Measurements from ENCODE around the gene CIP2A. TPM values are rescaled to one million over a fixed set of nuclear protein-coding genes. Genes with fewer than 3 reads are reported as not detected.
A peak's percentile ranks its signal among the peaks of the same experiment; 100 is the strongest.
"Not testable (repeated sequence)": the region's sequence is repeated elsewhere in the genome, so short reads cannot be mapped to it uniquely, and the experiment has no call there.

The CIP2A gene
- 1 to 10 TPM; 1.7 to 6.3 (median 5.1) TPM for total RNA-seq
- polyA plus RNA-seq: 1 to 10 TPM; 1.9 to 3.0 TPM
- long read RNA-seq, donor 1, partial matches to known transcripts: 26 of 32 reads
- long read RNA-seq, donor 1, other reads (novel, unspliced or antisense): 5 of 32 reads
- long read RNA-seq, donor 2, full-length matches to known transcripts: 1 of 144 reads
- long read RNA-seq, donor 2, partial matches to known transcripts: 92 of 144 reads
- long read RNA-seq, donor 2, other reads (novel, unspliced or antisense): 51 of 144 reads
- long read RNA-seq, donor 3: 0 reads

GRCh38 chr3:108589081-108589997 is at the start of gene CIP2A, which contains the start of gene DZIP3:
TSS of gene CIP2A (minus strand) at chr3:108589438. CDS start at chr3:108589375, 63 bp downstream.
TSS of gene DZIP3 (plus strand) at chr3:108589722. CDS start at chr3:108605407, 15,685 bp downstream.
- H3K4me1 ChIP-seq (ENCODE audit: insufficient read depth): peaks cover 1% of the 10 kb centered on the region
- no peaks in the 10 kb centered on the region for H3K9me3 ChIP-seq
- WGBS, 3 donors: 0 to 2% (median 1%) methylated on average over 55 to 59 of the region's 59 CpGs
- peak; percentile 86 to 93 (median 90) for DNase-seq
- intact Hi-C loops (cut with DNase I): no loop called here
- TF ChIP-seq CTCF (IDR thresholded peaks at IDR 0.05): no peak
- TF ChIP-seq POLR2A (IDR thresholded peaks at IDR 0.05): peak; percentile 55
- no peak for TF ChIP-seq EP300 (IDR thresholded peaks at IDR 0.05)
- H3K36me3 ChIP-seq: no peaks in the 10 kb centered on the region
- peak within 1 kb of the TSS; percentile 83 for H3K4me3 ChIP-seq
- H3K27me3 ChIP-seq: no peaks in the 10 kb centered on the region
- H3K27ac ChIP-seq: peak within 1 kb of the TSS; percentile 86 to 93

GRCh38 chr3:108629974-108630373 is 40.7 kb upstream of the CIP2A start:
- intact Hi-C loops (cut with DNase I): no loop called here
- Histone ChIP-seq H3K4me1 (ENCODE audit: insufficient read depth) (no peaks in the 10 kb centered on the region), H3K9me3 (no peaks in the 10 kb centered on the region), H3K4me3 (no peak overlapping the region), H3K36me3 (no peaks in the 10 kb centered on the region), H3K27me3 (no peaks in the 10 kb centered on the region), H3K27ac (no peak overlapping the region)
- WGBS, 3 donors: 91 to 98% (median 95%) methylated on average over 1 of the region's 1 CpG
- DNase-seq: no peak
- no peak for TF ChIP-seq CTCF (IDR thresholded peaks at IDR 0.05)
- no peak for TF ChIP-seq EP300 (IDR thresholded peaks at IDR 0.05)
- TF ChIP-seq POLR2A (IDR thresholded peaks at IDR 0.05): no peak

- intact Hi-C loops (cut with DNase I): no loop called here
- no peak for DNase-seq
- no peak overlapping the region for H3K27ac ChIP-seq
- H3K36me3 ChIP-seq: no peaks in the 10 kb centered on the region
- no peaks in the 10 kb centered on the region for H3K4me1 ChIP-seq (ENCODE audit: insufficient read depth)
- no peak overlapping the region for H3K4me3 ChIP-seq
- no peaks in the 10 kb centered on the region for H3K27me3 ChIP-seq
- TF ChIP-seq EP300 (IDR thresholded peaks at IDR 0.05): no peak
- TF ChIP-seq CTCF (IDR thresholded peaks at IDR 0.05): no peak
- no peak for TF ChIP-seq POLR2A (IDR thresholded peaks at IDR 0.05)
- H3K9me3 ChIP-seq: no peaks in the 10 kb centered on the region
- 63 to 75% (median 67%) methylated on average over 3 of the region's 3 CpGs for WGBS, 3 donors
These were observed 34.3 kb upstream of the CIP2A start for GRCh38 chr3:108623504-108623903.

- no peak overlapping the region for H3K4me3 ChIP-seq
- H3K27ac ChIP-seq: no peak overlapping the region
- intact Hi-C loops (cut with DNase I): no loop called here
- no peaks in the 10 kb centered on the region for H3K27me3 ChIP-seq
- H3K9me3 ChIP-seq: no peaks in the 10 kb centered on the region
- TF ChIP-seq CTCF (IDR thresholded peaks at IDR 0.05): no peak
- no peak for TF ChIP-seq EP300 (IDR thresholded peaks at IDR 0.05)
- no peak for TF ChIP-seq POLR2A (IDR thresholded peaks at IDR 0.05)
- WGBS, 3 donors: 87 to 96% (median 91%) methylated on average over 1 of the region's 1 CpG
- no peaks in the 10 kb centered on the region for H3K36me3 ChIP-seq
- no peak for DNase-seq
- H3K4me1 ChIP-seq (ENCODE audit: insufficient read depth): no peaks in the 10 kb centered on the region
These were observed 31.0 kb upstream of the CIP2A start for GRCh38 chr3:108620250-108620649.

- not testable (repeated sequence) for DNase-seq, H3K9me3 ChIP-seq
These were observed 26.9 kb upstream of the CIP2A start for GRCh38 chr3:108616090-108616489.

More at GRCh38 chr3:108616090-108616489, 26.9 kb upstream of the CIP2A start:
- WGBS, 3 donors: 97 to 99% (median 98%) methylated on average over 8 of the region's 8 CpGs
- intact Hi-C loops (cut with DNase I); H3K27me3 ChIP-seq; H3K27ac ChIP-seq; H3K36me3 ChIP-seq; H3K4me3 ChIP-seq; H3K4me1 ChIP-seq (ENCODE audit: insufficient read depth): not testable (repeated sequence)
